Stimulated activated CD8-positive, alpha-beta memory T cell treated with anti-CD3 and anti-CD28 coated beads, Interleukin-12 subunit alpha, Interleukin-12 subunit beta, amount 100 ng/mL, for 24 hours (primary cell): ENCODE results near the gene GPR55.

Experiments
- DNase-seq: peaks from one replicate; pipeline ENCODE4 v3.0.0-alpha.2; 2020; ENCODE audit errors: extremely low read depth

GPR55 gene

DNA sequence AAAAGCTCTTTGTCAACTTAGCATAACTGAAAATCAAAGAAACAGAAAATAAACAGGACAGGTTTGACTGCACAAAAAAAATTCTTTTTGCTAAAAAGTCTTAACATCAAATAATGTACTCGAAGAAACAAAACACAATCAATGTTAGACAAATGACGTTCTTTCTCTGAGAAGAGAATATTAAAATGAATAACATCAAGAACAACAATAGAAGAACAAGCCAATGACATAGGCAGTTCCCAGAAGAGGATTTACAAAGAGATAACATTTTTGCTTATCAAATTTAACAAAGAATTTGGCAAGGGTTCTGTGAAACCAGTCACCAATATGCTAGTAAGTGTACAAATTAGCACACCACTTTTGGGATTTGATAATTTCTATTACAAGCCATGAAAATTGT, 5.8 kb downstream of the GPR55 start:
- no peak for DNase-seq

DNA sequence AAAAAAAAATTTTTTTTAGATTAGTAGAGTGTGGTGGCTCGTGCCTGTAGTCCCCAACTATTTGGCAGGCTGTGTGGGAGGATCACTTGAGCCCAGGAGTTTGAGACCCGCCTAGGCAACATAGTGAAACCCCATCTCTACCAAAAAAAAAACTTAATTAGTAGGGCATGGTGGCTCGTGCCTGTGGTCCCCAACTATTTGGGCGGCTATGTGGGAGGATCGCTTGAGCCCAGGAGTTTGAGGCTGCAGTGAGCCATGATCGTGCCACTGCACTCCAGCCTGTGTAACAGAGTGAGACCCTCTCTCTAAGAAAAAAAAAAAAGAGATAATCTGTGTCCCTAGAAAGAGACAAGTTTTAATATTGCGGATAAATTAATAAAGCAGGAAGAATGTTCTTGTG, 8.8 kb downstream of the GPR55 start:
- DNase-seq: no peak

DNA sequence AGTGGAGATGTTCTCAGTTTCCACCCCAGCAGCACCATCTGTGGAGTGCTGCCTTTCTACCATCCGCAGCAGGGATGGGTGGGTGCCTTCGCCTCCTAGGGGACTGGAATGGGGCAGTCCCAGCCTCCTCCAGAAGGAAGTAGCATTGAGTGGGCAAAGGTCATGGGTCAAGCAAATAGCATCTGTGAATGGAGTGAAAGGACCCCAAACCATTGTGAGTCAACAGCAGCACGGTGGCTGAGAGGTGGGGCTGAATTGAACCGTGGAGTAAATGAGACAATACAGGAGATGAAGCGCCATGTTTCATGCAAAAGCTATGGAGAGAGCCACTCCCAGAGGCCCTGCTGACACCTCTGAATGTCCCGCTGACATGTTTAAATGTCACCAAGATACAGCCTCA, 9.7 kb downstream of the GPR55 start:
- no peak for DNase-seq

DNA sequence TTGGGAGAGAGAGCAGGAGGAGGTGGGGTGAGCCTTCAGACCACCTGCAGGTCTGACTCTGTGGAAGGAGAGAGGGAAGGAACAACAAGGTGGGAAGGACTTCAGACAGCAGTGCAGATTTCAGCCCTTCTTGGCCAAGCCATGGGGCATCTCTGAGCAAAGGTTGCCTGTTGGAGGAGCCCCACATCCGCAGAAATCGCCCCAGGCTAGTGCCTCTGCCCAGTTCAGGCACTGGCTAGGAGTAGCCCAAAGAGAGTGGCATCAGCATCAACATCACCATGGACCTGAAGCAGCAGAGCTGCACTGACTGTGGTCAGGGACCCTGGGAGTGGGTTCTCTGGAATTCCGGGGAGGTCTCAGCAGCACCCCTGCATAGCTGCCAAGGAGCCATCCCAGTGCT, 10.2 kb downstream of the GPR55 start:
- DNase-seq: no peak

DNA sequence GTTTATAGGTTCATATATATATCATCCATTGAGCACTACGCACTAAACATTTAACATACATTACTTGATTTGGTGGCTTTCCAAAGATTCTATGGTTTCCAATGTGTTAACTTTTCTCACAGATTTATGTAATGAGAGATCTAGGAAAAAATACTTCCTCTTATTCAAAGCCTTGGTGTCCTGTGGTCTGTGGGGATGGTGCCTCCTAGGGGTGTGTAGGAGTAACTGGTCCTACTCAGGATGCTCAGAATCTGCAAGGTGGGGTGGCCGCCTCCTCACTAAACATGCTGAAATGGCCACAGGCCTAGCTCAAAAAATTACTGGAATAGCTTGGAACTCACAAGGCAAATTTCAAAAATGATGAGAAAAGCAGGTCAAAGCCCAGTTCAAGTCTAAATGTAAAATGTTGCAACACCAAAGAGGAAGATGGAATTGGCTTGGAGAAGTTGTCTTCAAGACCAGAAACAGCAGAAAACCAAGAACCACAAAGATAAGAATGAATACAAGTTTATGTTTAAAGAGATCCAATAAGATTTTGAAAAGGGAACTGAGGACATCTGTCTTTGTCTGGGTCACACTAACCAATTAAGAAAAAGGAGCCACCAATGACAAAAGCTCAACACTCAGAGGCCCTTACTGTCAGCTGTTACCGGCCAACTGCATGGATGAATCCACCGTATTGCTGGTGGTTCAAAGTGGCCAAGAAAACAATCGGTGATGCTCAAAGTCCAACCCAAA, 11.5 kb downstream of the GPR55 start:
- no peak for DNase-seq

DNA sequence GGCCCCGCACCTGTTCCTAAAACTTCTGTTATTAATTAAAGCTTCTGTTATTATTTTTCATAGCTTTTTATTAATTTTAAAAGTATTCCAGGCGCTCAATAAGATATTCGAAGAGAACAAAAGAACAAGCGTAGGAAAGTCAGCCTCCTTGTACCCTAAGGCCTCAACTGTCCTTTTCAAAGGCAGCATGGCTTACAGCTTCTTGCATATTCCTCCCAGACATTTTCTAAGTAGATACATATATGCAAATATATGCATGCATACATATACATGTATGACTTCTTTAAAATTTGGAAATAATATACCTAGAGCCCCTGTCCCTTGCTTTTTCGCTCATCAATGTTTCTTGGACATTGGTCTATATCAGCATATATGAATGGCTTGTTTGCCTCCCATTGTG, 12.3 kb downstream of the GPR55 start:
- no peak for DNase-seq

DNA sequence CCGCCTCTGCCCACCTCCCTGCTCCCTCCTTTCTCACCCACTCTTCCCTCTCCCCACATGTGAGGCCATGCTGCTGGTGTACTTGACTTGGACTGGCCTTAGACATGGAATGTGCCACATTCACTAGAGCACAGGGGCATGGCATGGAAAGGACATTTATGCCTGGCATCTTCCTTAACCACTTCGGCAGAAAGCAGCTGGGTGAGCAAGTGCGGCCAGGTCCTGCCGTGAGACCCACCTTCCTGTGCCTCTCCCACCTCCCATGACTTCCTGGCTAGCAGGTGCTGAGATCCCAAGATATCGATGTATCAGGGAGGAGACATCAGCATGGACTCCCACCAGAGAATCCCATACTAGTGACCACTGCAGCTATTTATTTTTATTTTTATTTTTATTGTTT, 13.0 kb downstream of the GPR55 start:
- no peak for DNase-seq

DNA sequence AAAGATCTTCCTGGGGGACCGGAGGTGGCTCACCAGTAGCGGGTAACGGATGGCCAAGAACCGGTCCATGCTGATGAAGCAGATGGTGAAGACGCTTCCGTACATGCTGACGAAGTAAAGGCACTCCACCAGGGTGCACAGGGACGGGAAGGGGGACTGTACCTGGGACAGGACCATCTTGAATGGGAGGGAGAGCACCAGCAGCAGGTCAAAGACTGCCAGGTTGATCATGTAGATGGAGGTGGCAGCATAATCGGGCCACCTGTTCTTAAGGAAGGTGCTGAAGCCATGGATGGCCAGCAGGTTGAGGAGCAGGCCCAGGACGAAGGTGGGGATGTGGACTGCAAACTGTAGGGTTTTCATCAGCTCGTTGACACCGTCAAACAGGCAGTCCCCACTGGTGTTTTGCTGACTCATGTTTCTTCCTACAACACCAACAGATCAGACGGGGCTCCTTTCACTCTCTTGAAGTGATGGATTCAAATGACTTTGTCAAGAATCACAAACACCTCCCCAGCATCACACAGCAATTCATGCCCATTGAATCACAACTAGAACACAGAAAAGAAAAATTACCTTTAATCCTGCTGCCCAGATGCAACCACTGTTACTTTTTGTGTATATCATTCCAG, 14.4 kb downstream of the GPR55 start:
- DNase-seq: no peak

DNA sequence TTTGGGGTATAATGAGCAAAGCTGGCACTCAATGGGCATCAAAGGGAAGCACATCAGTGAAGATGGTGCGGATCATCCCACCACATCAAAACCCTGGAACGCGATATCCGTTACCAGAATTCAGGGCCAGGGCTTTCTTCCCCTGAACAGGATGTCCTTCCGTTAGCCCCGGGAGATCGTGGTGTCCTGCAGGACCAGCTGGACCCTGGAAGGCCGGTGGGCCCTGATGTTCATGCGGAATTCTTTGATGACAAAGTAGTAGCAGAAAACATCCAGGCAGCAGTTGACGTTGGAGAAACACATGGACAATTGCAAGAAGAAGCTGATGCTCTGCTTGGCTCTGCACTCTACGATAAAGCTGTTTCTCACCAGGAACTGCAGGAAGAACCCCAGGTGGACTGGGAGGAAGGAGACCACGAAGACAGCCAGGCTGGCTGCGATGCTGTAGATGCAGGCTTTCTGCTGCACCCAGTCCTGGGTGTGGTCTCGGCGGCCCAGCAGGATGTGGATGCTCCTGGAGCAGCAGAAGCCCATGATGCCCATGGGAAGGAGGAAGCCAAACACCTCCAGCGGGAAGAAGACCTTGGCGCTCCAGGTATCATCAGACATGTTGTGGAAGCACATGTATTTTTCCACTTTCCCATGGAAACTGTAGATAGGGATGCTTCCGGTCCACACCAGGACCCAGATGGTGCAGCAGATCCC, 15.0 kb downstream of the GPR55 start:
- DNase-seq: no peak

DNA sequence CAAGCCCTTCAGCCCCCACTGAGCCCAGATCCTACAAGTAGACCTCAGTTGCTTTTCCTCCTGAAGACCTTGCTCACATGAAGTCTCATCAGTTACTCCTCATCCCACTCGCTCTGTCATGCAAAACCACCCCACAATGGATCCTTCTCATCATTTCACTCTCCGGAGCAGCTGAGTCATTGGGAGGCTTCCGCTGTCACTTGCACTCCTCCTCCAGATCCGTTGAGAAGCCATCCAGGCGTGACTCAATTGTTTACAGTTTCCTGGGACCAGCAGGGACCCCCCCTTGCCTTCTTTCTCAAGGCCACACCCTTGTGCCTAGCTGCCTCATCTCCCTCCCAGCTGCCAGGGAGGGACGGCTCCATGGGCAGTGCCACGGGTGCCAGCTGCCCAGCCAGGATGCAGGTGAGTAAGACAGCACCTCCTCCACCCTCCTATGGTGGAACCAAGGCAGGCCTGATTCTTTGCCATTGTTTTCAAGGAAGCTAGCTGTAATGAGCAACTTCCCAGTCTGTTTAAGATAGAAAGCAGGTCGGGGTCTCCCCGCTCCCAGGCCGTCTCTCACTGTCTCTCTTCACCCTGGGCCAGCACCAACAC, 16.3 kb downstream of the GPR55 start:
- peak; percentile 47 for DNase-seq

DNA sequence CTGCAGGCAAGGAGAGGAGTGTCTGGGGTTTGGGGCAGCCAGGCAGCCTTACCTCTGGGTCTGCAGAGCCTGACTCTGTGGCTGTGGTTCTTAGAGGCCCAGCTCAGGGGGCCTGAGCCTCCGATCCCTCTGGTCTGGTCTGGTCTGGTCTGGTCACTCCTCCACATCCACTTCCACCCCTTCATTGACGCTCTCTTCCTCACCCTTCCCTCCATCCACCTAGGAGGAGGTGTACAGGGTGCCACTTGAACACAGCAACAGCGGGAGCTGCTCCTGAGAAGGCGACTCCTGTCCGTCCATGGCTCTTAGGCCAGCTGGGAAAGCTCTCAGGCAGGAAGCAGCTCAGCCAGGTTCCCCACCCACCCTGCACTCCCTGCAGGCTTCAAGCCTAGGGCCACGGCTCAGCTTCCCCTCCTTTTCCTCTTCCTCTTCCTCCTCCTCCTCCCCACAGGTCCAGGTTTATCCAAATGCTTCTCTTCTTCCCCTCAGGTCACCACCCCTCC, 16.9 kb downstream of the GPR55 start:
- DNase-seq: no peak

DNA sequence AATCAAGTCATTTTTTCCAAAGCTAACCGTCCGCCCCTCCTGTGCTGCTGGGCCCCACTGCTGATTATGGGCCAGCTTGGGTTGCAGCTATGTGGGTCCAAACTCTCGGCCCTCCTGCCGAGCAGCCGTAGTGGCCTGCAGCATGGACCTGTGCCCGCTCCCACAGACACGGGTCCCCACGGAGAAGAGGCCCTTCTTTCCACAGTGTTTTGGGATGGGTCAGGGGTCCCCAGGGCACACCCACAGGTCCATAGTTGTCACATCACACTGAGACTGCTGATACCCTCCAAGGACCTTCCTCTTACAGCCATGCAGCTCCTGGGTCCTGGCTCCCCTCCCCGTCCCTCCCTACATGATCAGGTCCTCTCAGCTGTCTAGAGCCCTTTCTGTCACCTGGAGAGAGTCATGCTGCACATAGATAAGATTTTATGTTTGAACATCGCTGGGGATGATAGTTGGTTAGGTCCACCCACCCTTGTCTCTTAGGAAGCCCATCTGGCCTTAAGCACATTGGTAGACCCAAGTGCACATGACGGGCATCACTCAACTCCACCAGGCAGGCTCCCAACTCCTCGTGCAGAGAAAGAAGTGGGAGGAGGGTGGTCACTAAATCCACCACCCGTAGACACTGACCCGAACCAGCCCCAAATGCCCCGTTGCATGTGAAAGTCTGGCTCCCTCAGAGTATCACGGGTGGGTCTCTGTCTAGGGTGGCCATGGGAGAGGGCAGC, 17.5 kb downstream of the GPR55 start:
- no peak for DNase-seq

DNA sequence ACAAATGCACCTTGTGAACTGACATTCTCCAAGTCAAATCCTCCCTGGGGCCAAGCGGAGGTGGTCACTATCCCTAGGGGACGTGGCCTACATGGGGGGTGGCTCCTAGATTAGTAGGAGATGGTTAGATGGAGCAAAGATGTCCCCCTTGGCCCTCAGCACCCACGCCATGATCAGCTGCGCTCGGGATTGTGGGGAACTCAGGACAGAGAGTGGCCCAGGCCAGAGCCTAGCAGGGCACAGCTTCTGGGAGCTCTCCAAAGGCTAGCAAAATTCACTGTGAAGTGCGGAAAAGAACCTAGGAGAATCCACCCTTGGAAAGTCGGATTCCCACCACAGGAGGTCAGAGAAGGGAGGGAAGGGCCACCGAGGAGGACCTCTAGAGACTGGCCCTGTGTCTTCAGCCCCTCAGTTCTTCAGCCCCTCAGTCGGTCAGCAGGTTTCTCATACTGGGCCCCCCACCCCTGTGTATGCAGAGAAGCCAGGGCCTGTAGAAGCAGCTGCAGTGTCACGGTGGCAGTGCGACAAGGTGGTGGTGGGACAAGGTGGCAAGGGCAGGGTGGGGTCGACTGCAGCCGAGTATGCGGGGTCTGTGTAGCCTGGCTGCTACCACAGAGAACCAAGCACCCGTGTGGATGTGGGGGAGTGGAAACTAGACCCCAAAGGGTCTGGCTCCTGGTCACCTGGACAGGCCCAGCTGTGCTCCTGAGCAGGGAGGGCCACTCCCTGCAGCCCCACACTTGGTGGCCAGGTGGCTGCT, 18.4 kb downstream of the GPR55 start:
- no peak for DNase-seq

DNA sequence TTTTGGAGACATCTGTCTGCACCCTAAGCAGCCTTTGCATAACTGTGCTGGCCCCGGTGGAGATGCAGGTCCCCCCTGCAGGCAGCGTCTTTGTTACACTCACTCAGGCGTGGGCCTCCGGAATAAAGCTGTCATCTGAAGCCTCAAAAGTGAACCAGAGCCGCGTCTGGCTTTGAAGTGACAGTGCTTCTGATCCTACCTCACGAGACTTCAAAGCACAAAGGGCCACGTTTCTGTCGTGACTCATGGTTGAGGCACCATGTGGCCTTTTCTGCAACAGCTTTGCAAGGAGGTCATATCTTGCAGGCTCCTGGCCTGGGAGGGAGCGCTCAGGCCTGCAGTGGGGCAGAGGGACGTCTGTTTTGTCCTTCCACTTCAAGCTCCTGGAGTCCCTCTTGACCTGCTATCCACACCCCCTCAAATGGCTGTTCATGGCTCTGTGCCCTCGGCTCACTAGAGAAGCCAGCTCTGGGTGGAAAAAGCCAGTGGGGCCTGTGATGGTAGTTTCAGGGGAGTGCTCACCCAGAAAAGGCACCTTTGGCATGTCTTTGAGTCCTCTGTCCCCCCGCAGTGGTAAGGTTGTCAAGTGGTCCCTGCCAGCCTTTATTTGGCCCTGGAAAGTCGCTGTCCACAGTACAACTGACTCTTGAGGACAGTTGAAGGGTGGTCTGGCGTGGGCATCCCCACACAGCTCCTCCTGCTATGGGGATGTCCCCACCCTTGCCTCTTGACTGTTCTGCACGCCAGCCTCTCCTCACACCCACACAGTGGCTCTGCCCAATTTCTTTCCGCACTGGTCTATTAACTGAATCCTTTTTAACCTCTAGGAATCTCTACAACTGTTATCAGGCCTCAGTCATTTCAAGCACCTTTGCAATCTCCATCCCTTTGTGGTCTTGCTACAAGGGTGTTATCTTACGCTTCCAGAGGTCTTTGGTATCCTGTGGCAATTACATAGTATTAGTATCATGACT, 19.3 kb downstream of the GPR55 start:
- peak; percentile 70 for DNase-seq

DNA sequence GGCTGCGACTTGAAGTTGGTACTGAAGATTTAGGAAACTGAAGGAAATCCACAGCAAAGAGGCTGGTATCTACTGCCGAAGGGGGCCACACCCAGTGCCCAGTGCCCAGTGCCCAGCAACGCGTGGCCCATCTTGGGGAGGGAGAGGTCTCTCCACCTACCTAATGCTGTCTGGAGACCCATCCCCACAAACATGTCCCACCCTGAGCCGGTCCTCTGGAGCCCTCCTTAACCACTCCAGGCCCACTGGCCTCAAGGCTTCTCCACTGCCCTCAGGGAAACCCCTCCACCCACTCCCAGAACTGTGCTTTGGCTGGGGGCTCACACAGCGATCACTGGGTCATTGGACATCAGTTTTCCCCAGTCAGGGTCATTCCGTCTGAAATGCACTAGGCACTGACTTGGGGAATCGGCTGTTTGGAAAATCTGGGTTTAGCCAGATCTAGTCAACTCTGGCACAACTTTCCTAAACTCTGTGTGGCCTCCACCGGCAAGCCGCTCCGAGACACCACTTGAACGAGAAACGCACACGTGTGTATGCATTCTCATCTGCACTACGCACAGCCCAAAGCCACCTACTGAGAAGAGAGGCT, 20.1 kb downstream of the GPR55 start:
- DNase-seq: no peak

DNA sequence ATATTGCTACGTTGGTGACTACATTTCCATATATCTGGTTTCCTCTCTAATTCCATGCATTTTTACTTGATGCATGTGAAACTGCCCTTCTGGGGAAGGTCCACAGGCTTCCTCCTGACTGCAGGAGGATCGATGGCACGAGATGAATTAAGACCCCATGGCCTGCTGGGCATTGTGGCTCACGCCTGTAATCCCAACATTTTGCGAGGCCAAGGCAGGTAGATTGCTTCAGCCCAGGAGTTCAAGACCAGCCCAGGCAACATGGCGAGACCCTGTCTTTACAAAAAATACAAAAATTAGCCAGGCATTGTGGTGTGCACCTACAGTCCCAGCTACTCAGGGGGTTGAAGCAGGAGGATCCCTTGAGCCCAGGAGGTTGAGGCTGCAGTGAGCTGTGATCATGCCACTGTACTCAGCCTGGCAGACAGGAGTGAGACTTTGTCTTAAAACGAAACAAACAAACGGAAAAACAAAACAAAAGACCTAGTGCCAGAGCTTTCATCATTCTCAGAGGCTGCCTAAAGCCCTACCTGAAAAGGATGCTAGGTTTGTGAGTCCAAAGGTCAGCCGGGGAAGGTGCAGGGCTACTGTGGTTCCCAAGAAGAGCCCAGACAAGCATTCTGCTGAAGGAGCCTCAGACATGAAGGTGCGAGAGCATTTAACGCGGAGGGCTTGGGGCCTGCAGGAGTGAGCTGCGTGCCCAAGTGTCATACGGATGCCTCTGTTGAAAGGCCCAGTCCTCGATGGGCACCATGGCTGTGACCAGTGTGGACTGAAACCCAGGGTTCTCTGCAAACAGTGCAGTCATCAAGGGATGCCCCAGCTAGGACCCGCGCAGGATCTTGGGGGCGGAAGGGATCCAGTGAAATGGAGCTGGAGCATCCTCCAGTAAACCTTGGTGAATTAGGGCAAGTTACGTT, 21.6 kb downstream of the GPR55 start:
- no peak for DNase-seq

DNA sequence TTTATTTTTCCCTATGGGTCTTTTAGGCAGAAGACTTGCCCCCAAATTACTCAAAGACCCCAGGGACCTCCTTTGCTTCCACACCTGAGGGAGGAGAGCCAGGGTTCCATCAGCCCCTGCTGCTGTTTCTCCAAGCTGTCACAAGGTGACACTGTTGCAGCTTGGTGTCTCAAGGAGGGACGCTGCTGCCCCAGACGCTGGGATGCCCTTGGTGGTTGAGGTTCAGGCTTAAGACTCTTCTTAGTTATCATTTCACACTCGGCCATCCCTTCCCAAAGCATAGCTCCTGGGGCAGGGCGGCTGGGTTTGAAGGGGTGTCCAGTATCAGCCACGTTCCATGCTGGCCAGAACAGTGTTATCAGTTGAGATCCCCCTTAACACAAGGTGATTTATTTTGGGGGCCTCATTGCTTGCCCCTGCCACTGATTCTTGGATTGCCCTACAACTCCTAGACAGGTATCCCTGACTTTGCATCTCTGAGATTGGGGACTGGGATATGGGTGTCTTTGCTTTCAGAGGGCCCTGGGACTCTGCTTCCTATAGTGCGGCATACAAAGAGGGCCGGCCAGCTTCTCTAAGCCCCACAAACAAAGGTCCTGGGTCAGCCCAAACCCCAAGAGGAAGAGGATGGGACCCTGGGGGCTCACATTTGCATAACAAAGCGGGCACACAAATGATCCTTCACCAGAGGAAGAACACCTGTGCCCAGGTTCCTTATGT, 22.7 kb downstream of the GPR55 start:
- no peak for DNase-seq

DNA sequence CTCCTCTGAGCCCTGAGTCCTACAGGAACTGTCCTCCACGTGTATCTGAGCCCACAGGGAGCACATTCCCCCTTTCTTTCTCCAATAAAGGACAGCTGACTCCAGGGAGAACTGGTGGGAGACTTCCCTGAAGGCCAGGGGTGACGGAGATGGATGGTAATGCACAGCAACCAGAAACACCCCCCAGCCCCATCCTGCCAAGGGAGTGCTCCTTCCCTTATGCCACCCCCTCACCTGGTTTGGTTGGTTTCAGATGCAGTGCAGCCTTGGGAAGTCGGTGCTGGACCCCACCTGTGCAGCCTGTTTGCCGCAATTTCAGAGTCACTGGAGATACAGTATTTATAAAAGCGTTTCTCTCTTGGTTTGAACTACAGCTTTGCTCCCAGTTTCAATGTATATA, 24.0 kb downstream of the GPR55 start:
- DNase-seq: no peak
